ENCODE data around the gene ACTR6.
"Not testable (repeated sequence)": the region's sequence is repeated elsewhere in the genome, so short reads cannot be mapped to it uniquely, and the experiment has no call there.

The ACTR6 gene

GRCh38 chr12:100222173-100222572 lies 21.6 kb downstream of the ACTR6 start:
- DNase-seq, result not testable (repeated sequence)

GRCh38 chr12:100225491-100225890 lies 24.9 kb downstream of the ACTR6 start:
- DNase-seq, result no peak

- DNase-seq, result peak; percentile 28
Measured at GRCh38 chr12:100229036-100229635, 28.5 kb downstream of the ACTR6 start.

- peak; percentile 45 for DNase-seq
Measured at GRCh38 chr12:100229876-100230275, 29.3 kb downstream of the ACTR6 start.

GRCh38 chr12:100231873-100232272 lies 31.3 kb downstream of the ACTR6 start:
- not testable (repeated sequence) for DNase-seq

- no peak for DNase-seq
Measured at GRCh38 chr12:100234166-100234565, 33.6 kb downstream of the ACTR6 start.

- DNase-seq, result peak; percentile 46
Measured at GRCh38 chr12:100234591-100235304, 34.1 kb downstream of the ACTR6 start.

GRCh38 chr12:100238801-100239200 lies 38.2 kb downstream of the ACTR6 start:
- DNase-seq, result no peak

GRCh38 chr12:100239589-100239988 lies 39.0 kb downstream of the ACTR6 start:
- DNase-seq, result no peak

- no peak for DNase-seq
Measured at GRCh38 chr12:100243137-100243536, 42.5 kb downstream of the ACTR6 start.

GRCh38 chr12:100247765-100248164 lies 47.1 kb downstream of the ACTR6 start:
- no peak for DNase-seq

- no peak for DNase-seq
Measured at GRCh38 chr12:100248886-100249285, 48.3 kb downstream of the ACTR6 start.

GRCh38 chr12:100249941-100250340 lies 49.3 kb downstream of the ACTR6 start:
- DNase-seq, result peak; percentile 18

- DNase-seq, result no peak
Measured at GRCh38 chr12:100251917-100252316, 51.3 kb downstream of the ACTR6 start.

GRCh38 chr12:100253437-100253836 lies 52.8 kb downstream of the ACTR6 start:
- DNase-seq, result no peak

- DNase-seq, result no peak
Measured at GRCh38 chr12:100254876-100255275, 54.3 kb downstream of the ACTR6 start.

- DNase-seq, result no peak
Measured at GRCh38 chr12:100258127-100258526, 57.5 kb downstream of the ACTR6 start.

- no peak for DNase-seq
Measured at GRCh38 chr12:100263131-100263530, 62.5 kb downstream of the ACTR6 start.

GRCh38 chr12:100265107-100265506 lies 64.5 kb downstream of the ACTR6 start:
- DNase-seq, result not testable (repeated sequence)

- DNase-seq, result no peak
Measured at GRCh38 chr12:100265732-100266584, 65.3 kb downstream of the ACTR6 start.

GRCh38 chr12:100266585-100266834 lies 65.9 kb downstream of the ACTR6 start:
- DNase-seq, result peak; percentile 78

GRCh38 chr12:100266835-100267602 lies 66.4 kb downstream of the ACTR6 start, which contains the start of the genes DEPDC4 and SCYL2:
Gene DEPDC4 (minus strand): TSS chr12:100267079. CDS start chr12:100267076, 3 bp downstream.
Gene SCYL2 (plus strand): TSS chr12:100267177. CDS start chr12:100282971, 15,794 bp downstream.
- peak; percentile 99 for DNase-seq

Measured in inflammatory macrophage treated with lipopolysaccharide for 4 hours (primary cell).